HG03159 (cell line): Measurements from ENCODE around the gene HSBP1.

Experiments used
- ATAC-seq: cut with Tn5 transposase; IDR thresholded peaks from one replicate; pipeline ENCODE4 v1.9.1; 2021; ENCODE audit warnings: mild to moderate bottlenecking, moderate library complexity; ENCODE audit not compliant: unreplicated experiment

HSBP1 gene

GRCh38 chr16:83807710-83808572 lies at the start of gene HSBP1:
HSBP1 (plus strand) TSS chr16:83807978; CDS start chr16:83808077, 99 bp downstream.
- ATAC-seq = peak; percentile 95

- ATAC-seq = no peak
These were observed 45.4 kb upstream of the HSBP1 start for GRCh38 chr16:83762141-83762991.

GRCh38 chr16:83762992-83763358 lies 44.8 kb upstream of the HSBP1 start:
- no peak for ATAC-seq

GRCh38 chr16:83768986-83769385 lies 38.8 kb upstream of the HSBP1 start:
- no peak for ATAC-seq

- ATAC-seq = no peak
These were observed 38.3 kb upstream of the HSBP1 start for GRCh38 chr16:83769397-83770008.

- ATAC-seq = no peak
These were observed 36.4 kb upstream of the HSBP1 start for GRCh38 chr16:83771306-83771942.

- ATAC-seq = no peak
These were observed 35.0 kb upstream of the HSBP1 start for GRCh38 chr16:83772806-83773205.

- ATAC-seq = no peak
These were observed 33.7 kb upstream of the HSBP1 start for GRCh38 chr16:83774066-83774465.

- no peak for ATAC-seq
These were observed 30.8 kb upstream of the HSBP1 start for GRCh38 chr16:83776944-83777343.

- no peak for ATAC-seq
These were observed 27.9 kb upstream of the HSBP1 start for GRCh38 chr16:83779886-83780285.

- no peak for ATAC-seq
These were observed 22.3 kb upstream of the HSBP1 start for GRCh38 chr16:83785455-83785854.

- ATAC-seq = no peak
These were observed 18.0 kb upstream of the HSBP1 start for GRCh38 chr16:83789642-83790401.

GRCh38 chr16:83791916-83792315 lies 15.9 kb upstream of the HSBP1 start:
- ATAC-seq = no peak

- ATAC-seq = no peak
These were observed 15.4 kb upstream of the HSBP1 start for GRCh38 chr16:83792391-83792790.

- ATAC-seq = no peak
These were observed 14.6 kb upstream of the HSBP1 start for GRCh38 chr16:83793179-83793578.

GRCh38 chr16:83794860-83795554 lies 12.8 kb upstream of the HSBP1 start:
- ATAC-seq = no peak

- ATAC-seq = no peak
These were observed 10.8 kb upstream of the HSBP1 start for GRCh38 chr16:83797013-83797412.

- no peak for ATAC-seq
These were observed 8.4 kb upstream of the HSBP1 start for GRCh38 chr16:83799336-83799735.

- peak; percentile 53 for ATAC-seq
These were observed 5.6 kb upstream of the HSBP1 start for GRCh38 chr16:83802135-83802534.
